Stimulated activated CD8-positive, alpha-beta memory T cell treated with anti-CD3 and anti-CD28 coated beads, Interleukin-7, amount 100 ng/mL, for 24 hours (primary cell): ENCODE results near the gene PHACTR2.
"Not testable (repeated sequence)": the region's sequence is repeated elsewhere in the genome, so short reads cannot be mapped to it uniquely, and the experiment has no call there.

Experiments
- DNase-seq: peaks from one replicate; pipeline ENCODE4 v3.0.0-alpha.2; 2020; ENCODE audit warnings: low read depth

The PHACTR2 gene

GRCh38 chr6:143766185-143766553 is 88.4 kb downstream of the PHACTR2 start:
- no peak for DNase-seq

DNA sequence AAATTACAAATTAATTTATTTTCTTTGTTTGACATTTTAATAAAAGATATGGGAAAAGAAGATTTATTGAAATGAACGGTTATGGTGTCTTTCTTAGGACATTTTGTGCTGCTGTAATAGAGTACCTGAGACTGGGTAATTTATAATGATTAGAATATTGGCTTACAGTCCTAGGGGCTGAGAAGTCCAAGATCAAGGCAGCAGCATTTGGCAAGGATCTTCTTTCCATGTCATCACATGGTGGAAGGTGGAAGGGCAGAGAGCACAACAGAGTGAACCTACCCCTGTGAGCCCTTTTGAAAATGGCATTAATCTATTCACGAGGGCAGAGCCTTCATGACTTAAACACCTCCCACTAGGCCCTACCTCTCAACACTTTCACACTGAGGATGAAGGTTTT is 89.7 kb downstream of the PHACTR2 start:
- no peak for DNase-seq

DNA sequence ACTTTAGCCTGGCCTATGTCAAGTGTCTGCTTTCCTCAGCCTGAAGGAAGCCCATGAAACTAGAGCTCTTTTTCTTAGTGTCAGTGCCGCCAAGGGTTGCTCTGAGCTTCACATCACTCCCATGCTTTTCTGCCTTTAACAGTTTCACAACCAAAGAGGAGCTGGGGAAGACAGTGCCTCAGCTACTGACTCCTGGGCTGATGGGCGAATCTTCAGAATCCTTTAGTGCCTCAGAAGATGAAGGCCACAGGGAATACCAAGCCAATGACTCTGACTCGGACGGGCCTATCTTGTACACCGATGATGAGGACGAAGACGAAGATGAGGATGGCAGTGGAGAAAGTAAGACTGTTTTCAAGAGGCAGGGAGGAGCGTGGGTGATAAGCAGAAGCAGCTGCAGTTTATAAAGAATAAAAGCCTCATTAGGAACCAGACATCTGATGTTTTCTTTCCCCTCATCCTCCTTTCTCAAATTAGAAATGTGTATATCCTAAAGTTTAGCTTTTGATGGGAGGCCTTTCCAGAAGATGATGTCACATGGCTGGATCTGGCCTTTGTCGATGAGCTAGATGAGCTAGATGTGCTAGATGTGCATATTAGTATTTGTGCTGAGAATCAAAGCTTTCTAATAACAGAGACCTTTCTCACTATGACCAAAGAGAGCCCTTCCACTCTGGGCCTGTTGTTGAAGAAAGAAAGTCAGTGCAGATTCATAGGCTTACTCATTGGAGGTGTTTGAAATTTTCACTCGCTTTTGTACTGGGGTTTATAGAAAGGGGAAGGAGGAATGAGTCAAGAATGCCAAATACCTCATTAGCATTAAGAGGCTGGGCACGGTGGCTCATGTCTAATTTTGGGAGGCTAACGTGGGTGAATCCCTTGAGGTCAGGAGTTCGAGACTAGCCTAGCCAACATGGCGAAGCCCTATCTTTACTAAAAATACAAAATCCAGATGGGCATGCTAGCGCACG is 94.6 kb downstream of the PHACTR2 start:
- DNase-seq: no peak

GRCh38 chr6:143773506-143774150 is 95.9 kb downstream of the PHACTR2 start:
- DNase-seq: no peak

DNA sequence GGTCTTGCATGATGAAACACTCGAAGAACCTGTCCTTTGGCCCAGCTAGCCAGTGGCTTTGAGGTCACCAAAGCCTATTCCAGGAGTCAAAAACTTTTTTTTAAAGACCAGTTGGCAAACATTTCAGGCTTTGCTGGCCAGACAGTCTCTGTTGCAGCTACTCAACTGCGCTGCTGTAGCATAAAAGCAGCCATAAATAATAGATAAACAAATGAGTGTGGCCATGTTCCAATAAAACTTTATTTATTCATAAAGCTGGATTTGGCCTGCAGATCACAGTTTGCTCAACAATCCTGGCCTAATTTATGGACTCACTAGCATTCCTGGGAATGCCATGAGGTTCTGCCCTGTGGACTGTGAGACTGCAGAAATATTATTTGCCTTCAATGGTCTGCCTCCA is 96.6 kb downstream of the PHACTR2 start:
- DNase-seq: no peak

- no peak for DNase-seq
Measured at GRCh38 chr6:143775336-143775735, 97.6 kb downstream of the PHACTR2 start.

GRCh38 chr6:143778926-143779325 is 101.2 kb downstream of the PHACTR2 start:
- no peak for DNase-seq

DNA sequence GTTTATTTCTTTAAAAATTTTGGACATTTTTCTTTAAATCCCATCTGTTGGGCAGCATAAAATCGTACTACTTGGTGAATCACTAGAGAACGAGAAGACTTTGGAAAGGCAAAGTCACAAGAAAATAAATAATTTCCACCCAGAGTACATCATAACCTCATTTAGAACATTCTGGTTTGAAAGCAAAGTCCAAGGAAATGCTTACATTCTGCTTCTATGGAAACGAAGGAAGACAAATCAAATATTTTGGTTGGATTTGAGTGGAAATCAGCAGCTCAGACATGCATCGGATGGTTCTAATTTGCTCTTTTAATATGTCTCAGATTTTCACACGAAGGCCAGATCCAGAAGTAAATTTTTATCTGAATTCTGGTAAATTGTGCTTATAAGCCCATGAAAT is 104.7 kb downstream of the PHACTR2 start:
- DNase-seq: no peak

GRCh38 chr6:143783077-143783476 is 105.3 kb downstream of the PHACTR2 start:
- DNase-seq: no peak

GRCh38 chr6:143784316-143784715 is 106.6 kb downstream of the PHACTR2 start:
- no peak for DNase-seq

- not testable (repeated sequence) for DNase-seq
Measured at GRCh38 chr6:143786371-143786770, 108.6 kb downstream of the PHACTR2 start.

DNA sequence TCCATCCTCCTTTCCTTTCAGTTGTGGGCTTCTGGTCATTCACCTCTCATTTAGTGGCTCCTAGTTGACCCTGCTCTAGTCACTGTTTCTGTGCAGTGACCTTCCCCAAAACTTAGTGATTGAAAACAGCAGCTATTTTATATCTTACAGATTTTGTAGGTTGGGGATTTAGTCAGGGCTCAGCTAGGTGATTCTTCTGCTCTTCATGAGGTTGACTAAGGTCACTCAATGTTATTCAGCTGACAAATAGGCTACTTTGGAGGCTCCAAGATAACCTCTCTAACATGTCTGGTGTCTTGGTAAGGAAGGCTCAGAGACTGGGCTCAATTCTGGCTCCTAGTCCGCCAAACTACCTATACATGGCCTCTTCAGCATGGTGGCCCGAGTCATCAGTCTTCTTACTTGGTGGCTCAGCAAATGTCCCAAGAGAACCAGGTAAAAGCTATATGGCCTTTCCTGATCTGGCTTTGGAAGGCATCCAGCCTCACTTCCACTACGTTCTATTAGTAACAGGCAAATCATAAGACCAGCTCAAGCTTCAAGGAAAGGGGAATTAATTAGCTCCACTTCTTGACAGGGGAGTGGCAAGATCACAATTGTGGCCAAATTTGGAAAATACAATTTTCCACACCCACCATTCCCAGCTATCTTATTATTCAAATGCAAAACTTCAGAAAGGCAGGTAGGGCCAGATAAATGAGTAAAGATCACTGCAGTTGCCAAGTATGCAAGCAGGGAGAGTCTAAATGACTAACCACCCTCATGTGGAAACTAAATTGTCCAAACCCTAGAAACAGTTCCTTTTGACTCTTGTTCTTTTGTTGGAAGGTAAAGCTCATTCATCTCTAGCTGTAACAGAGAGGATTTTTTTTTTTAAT is 114.9 kb downstream of the PHACTR2 start:
- DNase-seq: no peak

GRCh38 chr6:143793280-143793619 is 115.5 kb downstream of the PHACTR2 start:
- no peak for DNase-seq

GRCh38 chr6:143796551-143796950 is 118.8 kb downstream of the PHACTR2 start:
- not testable (repeated sequence) for DNase-seq

DNA sequence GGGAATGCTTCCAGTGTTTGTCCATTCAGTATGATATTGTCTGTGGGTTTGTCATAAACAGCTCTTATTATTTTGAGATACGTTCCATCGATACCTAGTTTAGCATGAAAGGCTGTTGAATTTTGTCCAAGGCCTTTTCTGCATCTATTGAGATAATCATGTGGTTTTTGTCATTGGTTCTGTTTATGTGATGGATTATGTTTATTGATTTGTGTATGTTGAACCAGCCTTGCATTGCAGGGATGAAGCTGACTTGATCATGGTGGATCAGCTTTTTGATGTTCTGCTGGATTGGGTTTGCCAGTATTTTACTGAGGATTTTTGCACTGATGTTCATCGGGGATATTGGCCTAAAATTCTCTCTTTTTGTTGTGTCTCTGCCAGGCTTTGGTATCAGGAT is 120.7 kb downstream of the PHACTR2 start:
- not testable (repeated sequence) for DNase-seq

DNA sequence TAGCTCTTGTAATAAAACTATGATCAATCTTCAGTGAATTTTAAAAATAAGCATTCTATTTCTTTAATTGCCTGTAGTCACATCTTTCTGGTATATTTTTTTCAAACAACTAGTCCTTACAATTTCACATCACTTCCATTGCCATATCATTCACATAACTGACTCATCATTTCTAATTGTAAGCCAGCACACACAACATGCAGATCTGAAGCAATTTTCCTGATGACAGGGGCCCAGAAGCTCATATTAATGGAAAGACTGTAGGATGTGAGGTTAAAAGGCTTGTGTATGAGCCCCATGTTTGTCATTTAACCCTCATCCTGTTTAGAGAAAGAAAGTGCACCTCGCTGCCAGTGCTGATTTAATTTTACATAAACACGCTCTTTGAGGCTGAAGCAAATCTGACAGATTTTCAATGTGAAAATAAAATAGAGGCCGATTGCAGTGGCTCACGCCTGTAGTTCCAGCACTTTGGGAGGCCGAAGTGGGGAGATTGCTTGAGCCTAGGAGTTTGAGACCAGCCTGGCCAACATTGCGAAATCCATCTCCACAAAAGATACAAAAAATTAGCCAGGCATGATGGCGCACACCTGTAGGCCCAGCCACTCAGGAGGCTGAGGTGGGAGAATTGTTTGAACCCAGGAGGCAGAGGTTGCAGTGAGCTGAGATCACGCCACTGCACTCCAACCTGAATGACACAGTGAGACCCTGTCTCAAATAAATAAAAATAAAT is 125.2 kb downstream of the PHACTR2 start:
- no peak for DNase-seq

DNA sequence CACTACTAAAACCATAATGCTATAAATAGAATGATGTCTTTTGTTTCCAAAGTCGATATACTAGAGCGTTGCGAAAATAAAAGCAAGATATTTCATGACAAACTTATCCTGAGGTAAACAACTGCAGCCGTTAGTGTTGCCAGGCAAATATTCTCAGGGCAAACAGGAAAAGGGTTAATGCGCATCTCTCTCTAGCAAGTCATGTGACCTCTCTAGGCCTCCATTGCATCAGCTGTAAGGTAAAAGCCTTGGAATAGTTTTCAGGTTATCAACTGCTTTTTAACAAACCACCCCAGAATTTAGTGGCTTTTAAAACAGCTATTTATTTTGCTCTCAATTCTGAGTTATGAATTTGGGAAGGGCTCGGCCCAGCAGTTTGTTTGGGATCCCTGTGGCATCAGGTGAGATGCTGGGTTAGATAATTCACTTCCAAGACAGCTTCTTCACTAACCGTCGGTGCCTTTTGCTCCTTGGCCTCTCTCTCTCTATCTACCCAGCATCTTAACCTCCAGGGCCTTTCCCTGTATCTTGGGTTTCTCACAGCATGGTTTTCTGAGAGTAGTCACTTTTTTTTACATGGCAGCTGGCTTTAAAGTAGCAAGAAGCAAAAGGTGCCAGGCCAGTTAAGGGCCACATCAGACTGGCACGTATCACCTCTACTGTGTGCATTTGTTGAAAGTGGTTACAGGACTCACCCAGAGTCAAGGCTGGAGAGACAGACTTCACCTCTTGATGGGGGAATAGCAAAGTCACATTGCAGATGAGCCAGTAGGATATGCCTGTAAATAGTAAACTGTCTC is 126.2 kb downstream of the PHACTR2 start:
- DNase-seq: no peak

DNA sequence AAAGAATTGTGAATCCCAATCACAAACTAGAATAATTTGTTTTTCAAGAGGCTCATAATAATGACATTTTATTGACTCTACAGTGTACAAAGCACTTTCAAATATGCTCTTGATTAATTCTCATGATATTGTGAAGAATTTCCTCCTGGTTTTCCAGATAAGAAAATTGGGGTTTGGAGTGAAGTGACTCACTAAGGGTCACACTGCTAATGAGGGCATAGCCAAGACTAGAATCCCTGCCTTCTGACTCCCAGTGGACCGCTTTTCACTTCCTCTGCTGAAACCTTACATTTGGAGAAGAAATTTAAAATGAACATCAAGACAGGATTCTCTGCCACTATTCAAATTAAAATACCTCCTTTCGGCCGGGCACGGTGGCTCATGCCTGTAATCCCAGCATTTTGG is 127.1 kb downstream of the PHACTR2 start:
- no peak for DNase-seq

DNA sequence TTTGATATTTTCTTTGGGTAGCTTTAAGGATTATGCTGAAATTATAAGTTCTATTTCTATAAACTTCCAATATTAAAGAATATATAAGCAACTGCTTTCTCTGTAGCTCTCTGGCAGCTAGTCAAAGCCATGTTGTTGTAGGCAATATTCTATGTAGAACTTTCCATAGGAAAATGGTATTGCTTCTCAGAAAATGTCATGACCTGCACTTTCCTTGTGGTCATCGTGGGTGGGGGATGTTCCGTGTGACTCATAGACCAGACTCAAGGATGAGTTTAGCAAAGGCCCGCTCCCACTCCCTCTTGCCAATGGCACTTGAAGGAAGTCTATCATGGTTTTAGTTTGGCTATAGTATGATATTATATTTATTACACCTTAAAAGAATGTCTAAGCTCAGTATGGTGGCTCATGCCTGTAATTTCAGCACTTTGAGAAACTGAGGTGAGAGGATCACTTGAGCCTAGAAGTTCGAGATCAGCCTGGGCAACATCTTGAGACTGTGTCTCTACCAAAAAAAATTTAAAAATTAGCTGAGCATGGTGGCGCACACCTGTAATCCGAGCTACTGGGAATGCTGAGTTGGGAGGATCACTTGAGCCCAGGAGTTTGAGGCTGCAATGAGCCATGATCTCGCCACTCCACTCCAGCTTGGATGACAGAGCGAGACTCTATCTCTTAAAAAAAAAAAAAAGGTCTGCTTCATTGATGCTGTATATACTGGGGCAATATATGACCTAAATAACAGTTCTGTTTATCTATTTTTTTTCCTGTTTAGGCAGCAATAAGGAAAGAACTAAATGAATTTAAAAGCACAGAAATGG is 128.7 kb downstream of the PHACTR2 start:
- DNase-seq: peak; percentile 65
